ENCODE results near the gene CAPZA1. TPM values are rescaled to one million over a fixed set of nuclear protein-coding genes. Genes with fewer than 3 reads are reported as not detected.

Gene CAPZA1
- total RNA-seq, 1 donor from 2014 or later = 121 TPM

GRCh38 chr1:112689196-112689841, 69.7 kb downstream of the CAPZA1 start:
- no peak overlapping the region for H3K4me3 Mint-ChIP-seq (ENCODE audit: unreplicated experiment)
- H3K4me1 Mint-ChIP-seq (ENCODE audit: low read depth) = no peaks in the 10 kb centered on the region
- no peaks in the 10 kb centered on the region for H3K9me3 Mint-ChIP-seq (ENCODE audit: low read depth)
- no peaks in the 10 kb centered on the region for H3K27me3 Mint-ChIP-seq (ENCODE audit: low read depth)
- TF ChIP-seq CTCF (IDR thresholded peaks at IDR 0.05) = no peak
- H3K36me3 Mint-ChIP-seq (ENCODE audit: low read depth) = peaks cover 20% of the 10 kb centered on the region
- DNase-seq (ENCODE audit: low spot score) = no peak
- H3K27ac Mint-ChIP-seq (ENCODE audit: unreplicated experiment) = no peak overlapping the region

- TF ChIP-seq CTCF (IDR thresholded peaks at IDR 0.05) = no peak
- peaks cover 20% of the 10 kb centered on the region for H3K36me3 Mint-ChIP-seq (ENCODE audit: low read depth)
- no peaks in the 10 kb centered on the region for H3K27me3 Mint-ChIP-seq (ENCODE audit: low read depth)
- no peak overlapping the region for H3K27ac Mint-ChIP-seq (ENCODE audit: unreplicated experiment)
- H3K9me3 Mint-ChIP-seq (ENCODE audit: low read depth) = no peaks in the 10 kb centered on the region
- H3K4me1 Mint-ChIP-seq (ENCODE audit: low read depth) = no peaks in the 10 kb centered on the region
- DNase-seq (ENCODE audit: low spot score) = no peak
- H3K4me3 Mint-ChIP-seq (ENCODE audit: unreplicated experiment) = no peak overlapping the region
Observed at GRCh38 chr1:112689842-112690237, 70.2 kb downstream of the CAPZA1 start.

- no peak for TF ChIP-seq CTCF (IDR thresholded peaks at IDR 0.05)
- no peak overlapping the region for H3K27ac Mint-ChIP-seq (ENCODE audit: unreplicated experiment)
- H3K4me3 Mint-ChIP-seq (ENCODE audit: unreplicated experiment) = no peak overlapping the region
- H3K36me3 Mint-ChIP-seq (ENCODE audit: low read depth) = peaks cover 22% of the 10 kb centered on the region
- H3K27me3 Mint-ChIP-seq (ENCODE audit: low read depth) = no peaks in the 10 kb centered on the region
- no peaks in the 10 kb centered on the region for H3K4me1 Mint-ChIP-seq (ENCODE audit: low read depth)
- no peaks in the 10 kb centered on the region for H3K9me3 Mint-ChIP-seq (ENCODE audit: low read depth)
- no peak for DNase-seq (ENCODE audit: low spot score)
Observed at GRCh38 chr1:112692681-112693080, 73.0 kb downstream of the CAPZA1 start.

GRCh38 chr1:112693821-112694220, 74.2 kb downstream of the CAPZA1 start:
- H3K27ac Mint-ChIP-seq (ENCODE audit: unreplicated experiment) = no peak overlapping the region
- H3K36me3 Mint-ChIP-seq (ENCODE audit: low read depth) = peaks cover 24% of the 10 kb centered on the region
- no peak overlapping the region for H3K4me3 Mint-ChIP-seq (ENCODE audit: unreplicated experiment)
- no peak for TF ChIP-seq CTCF (IDR thresholded peaks at IDR 0.05)
- DNase-seq (ENCODE audit: low spot score) = no peak
- H3K27me3 Mint-ChIP-seq (ENCODE audit: low read depth) = no peaks in the 10 kb centered on the region
- peaks cover 3% of the 10 kb centered on the region for H3K4me1 Mint-ChIP-seq (ENCODE audit: low read depth)
- H3K9me3 Mint-ChIP-seq (ENCODE audit: low read depth) = no peaks in the 10 kb centered on the region

DNA sequence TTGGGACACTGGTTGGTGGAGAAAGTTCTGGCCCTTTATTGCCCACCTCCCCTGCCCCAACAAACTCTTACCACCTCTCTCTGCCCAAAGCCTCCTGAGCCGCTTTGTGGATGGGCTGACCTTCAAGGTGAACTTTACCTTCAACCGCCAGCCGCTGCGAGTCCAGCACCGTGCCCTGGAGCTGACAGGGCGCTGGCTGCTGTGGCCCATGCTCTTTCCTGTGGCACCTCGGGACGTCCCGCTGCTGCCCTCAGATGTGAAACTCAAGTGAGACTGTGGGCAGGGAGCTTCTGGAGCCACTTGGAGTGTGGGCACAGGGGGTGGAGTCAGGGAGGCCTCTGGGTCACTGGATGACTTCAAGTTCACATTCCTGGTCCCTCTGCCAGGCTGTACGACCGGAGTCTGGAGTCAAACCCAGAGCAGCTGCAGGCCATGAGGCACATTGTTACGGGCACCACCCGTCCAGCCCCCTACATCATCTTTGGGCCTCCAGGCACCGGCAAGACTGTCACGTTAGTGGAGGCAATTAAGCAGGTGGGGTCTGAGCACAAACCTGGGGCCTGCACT, 74.8 kb downstream of the CAPZA1 start:
- Mint-ChIP-seq H3K36me3 (ENCODE audit: low read depth) (peaks cover 23% of the 10 kb centered on the region), H3K9me3 (ENCODE audit: low read depth) (no peaks in the 10 kb centered on the region), H3K27me3 (ENCODE audit: low read depth) (no peaks in the 10 kb centered on the region), H3K4me3 (ENCODE audit: unreplicated experiment) (no peak overlapping the region), H3K4me1 (ENCODE audit: low read depth) (peaks cover 7% of the 10 kb centered on the region), H3K27ac (ENCODE audit: unreplicated experiment) (no peak overlapping the region)
- DNase-seq (ENCODE audit: low spot score) = no peak
- no peak for TF ChIP-seq CTCF (IDR thresholded peaks at IDR 0.05)

All from chondrocyte (in vitro differentiated cells).